ENCODE results near the gene MARCHF3.

GRCh38 chr5:127066721-127067120, 36.4 kb upstream of the MARCHF3 start:
- TF ChIP-seq CTCF (conservative IDR thresholded peaks at IDR 0.05) (no peak), ZFX (IDR thresholded peaks at IDR 0.05) (no peak)

All from C4-2B (cell line).